Heart left ventricle (tissue), 16 donors: ENCODE results near the gene GCNT2. TPM values are rescaled to one million over a fixed set of nuclear protein-coding genes. Genes with fewer than 3 reads are reported as not detected.

Source experiments
- ATAC-seq, 4 donors: fragments of 200-7000 bp; cut with Tn5 transposase; one replicate each; pipeline ENCODE4 v1.9.1; 2020 to 2022; ENCODE audit warnings: moderate library complexity in 4 of 4, mild to moderate bottlenecking in 3 of 4, moderate number of reproducible peaks in 1 of 4
- DNase-seq, 5 donors: peaks; one replicate each; pipeline ENCODE4 v3.0.0-alpha.2; 2020
- H3K27ac ChIP-seq, 12 donors: fragments of 200-600 bp; sonication (generic) in 4 of 12; one replicate each; pipeline versions ENCODE4 v1.5.0 to v1.8.0; 2016 to 2022; ENCODE audit warnings: mild to moderate bottlenecking in 2 of 12
- H3K27me3 ChIP-seq, 9 donors: fragments of 200-600 bp; sonication (generic) in 2 of 9; one replicate each; pipeline versions ENCODE4 v1.5.1 to v1.8.0; 2016 to 2022; ENCODE audit warnings: mild to moderate bottlenecking in 3 of 9
- H3K36me3 ChIP-seq, 9 donors: fragments of 200-600 bp; sonication (generic) in 2 of 9; one replicate each; pipeline versions ENCODE4 v1.5.0 to v1.8.0; 2018 to 2022; ENCODE audit warnings: mild to moderate bottlenecking in 2 of 9
- H3K4me1 ChIP-seq, 12 donors: fragments of 200-600 bp; sonication (generic) in 4 of 12; one replicate each; pipeline versions ENCODE4 v1.5.0 to v1.8.0; 2016 to 2022; ENCODE audit warnings: mild to moderate bottlenecking in 3 of 12
- H3K4me3 ChIP-seq, 12 donors: fragments of 200-600 bp; sonication (generic) in 4 of 12; one replicate each; pipeline versions ENCODE4 v1.5.0 to v1.8.0; 2017 to 2022; ENCODE audit warnings: mild to moderate bottlenecking in 9 of 12, moderate library complexity in 4 of 12
- H3K9me3 ChIP-seq, 12 donors: fragments of 200-600 bp; sonication (generic) in 4 of 12; one replicate each; pipeline versions ENCODE4 v1.5.0 to v1.8.0; 2016 to 2022; ENCODE audit warnings: mild to moderate bottlenecking in 1 of 12
- POLR2A ChIP-seq, 2 donors: fragments of 450-650 bp; IDR thresholded peaks; one replicate each; pipeline ENCODE4 v1.6.1; 2017; ENCODE audit warnings: antibody characterized with exemption in 2 of 2, mild to moderate bottlenecking in 2 of 2, moderate library complexity in 2 of 2
- WGBS, 4 donors: extraction: QIAGEN DNeasy Blood & Tissue Kit in 2 of 4; methylation state at CpG; one replicate each; pipeline versions ENCODE4 v1.1.5 to v1.1.7; 2013 to 2018; 5-methylcytosine and 5-hydroxymethylcytosine counted together
- intact Hi-C, 10 donors: fragments of 100-400 bp; cut with DNase I; formaldehyde crosslinking; loops; one replicate each; pipeline versions ENCODE4 v1.11.1 to v1.14.2; 2022
- polyA plus RNA-seq, 2 donors: library from polyadenylated mRNA; stranded (reverse); fragments of 200-250 nt; gene quantifications; one replicate each; pipeline ENCODE4 v1.2.3, GENCODE V29; 2013
- total RNA-seq, 9 donors: library from RNA; depleted of rRNA in 2 of 9; stranded (reverse); fragments of >200 nt in 2 of 9; fragmentation: NEBNext Ultra II Directional in 3 of 9; extraction: Animal tissue kit (Norgen Biotek cat#: 25700) in 3 of 9; gene quantifications; one replicate each; pipeline versions ENCODE4 v1.1.0 to v1.2.4, GENCODE V29; 2016 to 2023
- TF ChIP-seq, protein P1 (sequence below), 12 donors: fragments of 200-600 bp; sonication (generic) in 4 of 12; IDR thresholded peaks; one replicate each; pipeline versions ENCODE4 v1.5.0 to v1.8.0; 2018 to 2022; ENCODE audit warnings: antibody characterized with exemption in 12 of 12, mild to moderate bottlenecking in 5 of 12
- donor health status: ischemic (EF 13 %, LVEDD 7.1; RV severe dilation, severe dysfunction).
- donor health status: healthy with polysubstance abuse.
- donor health status: DM: no; HTN: yes; CAD: no.
- donor health status: DM: no; HTN: no; CAD: no.
- donor health status: ischemic (EF 25% LVEDD 6.9; RV normal size, moderate dysfunction).
- donor health status: ischemic (EF 25% LVEDD 5.7; RV mildly dilated, moderate dysfunction).
- donor health status: healthy.
- donor health status: DM: yes; HTN: yes; CAD: no.
- donor health status: ischemic (EF 35%, LVEDD 5.7; RV mildly dilated, moderate dysfunction).
- donor health status: nonischemic (EF 11% LVEDD 7.7; RV severe dilation, severe dysfunction).
- donor health status: DM: yes; HTN: yes; CAD: no.
- donor health status: PGD.
- donor health status: ischemic (EF 29% LVEDD 5.4; RV normal size, mild dysfunction).
- donor health status: nonischemic (EF 23%, LVEDD 6.1; RV moderate dilation, normal function).

The GCNT2 gene
- total and polyA plus RNA-seq, 11 donors, result 15.1 to 68.8 (median 40.9) TPM

- peak overlapping the region in 10 of 12 donors; percentile 20 to 85 (median 68) for H3K27ac ChIP-seq
- intact Hi-C loops, result loop anchor here in 6 of 10 donors (5.0 to 10.0 kb wide), 3 partner anchors 62 to 72 kb away; partner anchors contain the start of gene GCNT2 (in 5 of the 6)
- H3K9me3 ChIP-seq, result no peaks in the 10 kb centered on the region
- TF ChIP-seq POLR2A (IDR thresholded peaks at IDR 0.05), result no peak
- TF ChIP-seq, protein P1, sequence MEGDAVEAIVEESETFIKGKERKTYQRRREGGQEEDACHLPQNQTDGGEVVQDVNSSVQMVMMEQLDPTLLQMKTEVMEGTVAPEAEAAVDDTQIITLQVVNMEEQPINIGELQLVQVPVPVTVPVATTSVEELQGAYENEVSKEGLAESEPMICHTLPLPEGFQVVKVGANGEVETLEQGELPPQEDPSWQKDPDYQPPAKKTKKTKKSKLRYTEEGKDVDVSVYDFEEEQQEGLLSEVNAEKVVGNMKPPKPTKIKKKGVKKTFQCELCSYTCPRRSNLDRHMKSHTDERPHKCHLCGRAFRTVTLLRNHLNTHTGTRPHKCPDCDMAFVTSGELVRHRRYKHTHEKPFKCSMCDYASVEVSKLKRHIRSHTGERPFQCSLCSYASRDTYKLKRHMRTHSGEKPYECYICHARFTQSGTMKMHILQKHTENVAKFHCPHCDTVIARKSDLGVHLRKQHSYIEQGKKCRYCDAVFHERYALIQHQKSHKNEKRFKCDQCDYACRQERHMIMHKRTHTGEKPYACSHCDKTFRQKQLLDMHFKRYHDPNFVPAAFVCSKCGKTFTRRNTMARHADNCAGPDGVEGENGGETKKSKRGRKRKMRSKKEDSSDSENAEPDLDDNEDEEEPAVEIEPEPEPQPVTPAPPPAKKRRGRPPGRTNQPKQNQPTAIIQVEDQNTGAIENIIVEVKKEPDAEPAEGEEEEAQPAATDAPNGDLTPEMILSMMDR (IDR thresholded peaks at IDR 0.05), result no peak
- 23 to 49% (median 30%) methylated on average over 5 of the region's 5 CpGs for WGBS, 4 donors
- H3K4me1 ChIP-seq, result peaks cover 0 to 40% (median 5%) of the 10 kb centered on the region in 12 donors
- no peaks in the 10 kb centered on the region for H3K27me3 ChIP-seq
- H3K4me3 ChIP-seq, result peak overlapping the region in 11 of 12 donors; percentile 10 to 61 (median 43)
- no peaks in the 10 kb centered on the region for H3K36me3 ChIP-seq
- ATAC-seq (peak in 3 of 4 donors; percentile 10 to 33 (median 28)), DNase-seq (no peak)
Measured at GRCh38 chr6:10586302-10586701, 65.2 kb downstream of the GCNT2 start.

DNA sequence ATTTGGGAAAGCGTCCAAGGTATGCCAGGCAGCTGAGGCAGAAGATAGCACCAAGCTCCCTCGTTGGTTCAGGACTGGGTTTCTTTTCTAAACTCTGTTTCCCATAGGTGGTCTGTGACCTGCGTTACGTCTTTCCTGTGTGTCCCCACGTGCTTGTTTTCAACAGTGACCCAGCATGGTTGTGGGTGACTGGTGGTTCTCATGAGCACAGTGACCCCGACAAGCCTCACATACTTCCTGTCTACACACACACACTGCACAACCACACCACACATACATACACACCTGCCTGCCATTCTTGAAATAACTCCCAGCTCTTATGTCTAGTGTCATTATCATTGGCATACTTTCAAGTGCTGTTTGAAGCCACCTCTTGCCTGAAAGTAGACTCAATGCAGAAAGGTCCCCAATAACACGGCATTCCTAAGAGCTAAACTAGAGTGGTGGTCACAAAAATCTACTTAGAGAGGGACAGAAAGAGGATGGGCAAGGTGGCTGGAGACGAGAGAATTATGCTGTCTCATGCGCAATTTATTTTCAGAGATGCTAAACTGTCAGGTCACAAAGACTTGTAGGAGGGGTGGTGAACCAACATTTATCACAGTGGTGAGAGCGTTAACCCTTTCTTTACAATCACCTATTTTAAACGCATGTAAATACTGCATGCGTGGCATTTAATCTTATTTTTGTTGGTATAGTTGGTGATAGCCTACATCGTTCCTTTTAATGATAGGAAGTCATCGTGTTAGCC is 66.7 kb downstream of the GCNT2 start:
- peaks cover 0 to 41% (median 5%) of the 10 kb centered on the region in 12 donors for H3K4me1 ChIP-seq
- intact Hi-C loops, result loop anchor here in 6 of 10 donors (2.0 to 10.0 kb wide), 4 partner anchors 31 to 73 kb away; partner anchors contain the start of gene GCNT2 (in 5 of the 6)
- H3K9me3 ChIP-seq, result no peaks in the 10 kb centered on the region
- H3K4me3 ChIP-seq, result peak overlapping the region; percentile 8 to 61 (median 40)
- 20 to 31% (median 24%) methylated on average over 14 of the region's 14 CpGs for WGBS, 4 donors
- H3K27me3 ChIP-seq, result no peaks in the 10 kb centered on the region
- ATAC-seq (peak; percentile 30 to 81 (median 54)), DNase-seq (peak in 3 of 5 donors; percentile 28 to 44 (median 38))
- TF ChIP-seq POLR2A (IDR thresholded peaks at IDR 0.05), result no peak
- TF ChIP-seq, protein P1 (IDR thresholded peaks at IDR 0.05), result no peak
- peak overlapping the region in 10 of 12 donors; percentile 13 to 85 (median 66) for H3K27ac ChIP-seq
- H3K36me3 ChIP-seq, result no peaks in the 10 kb centered on the region

- Histone ChIP-seq H3K36me3 (no peaks in the 10 kb centered on the region), H3K27ac (peak overlapping the region in 8 of 12 donors; percentile 39 to 85 (median 68)), H3K4me3 (peak overlapping the region in 9 of 12 donors; percentile 14 to 61 (median 53)), H3K4me1 (peaks cover 0 to 32% (median 2%) of the 10 kb centered on the region in 12 donors), H3K27me3 (no peaks in the 10 kb centered on the region), H3K9me3 (no peaks in the 10 kb centered on the region)
- ATAC-seq (no peak), DNase-seq (no peak)
- TF ChIP-seq POLR2A (IDR thresholded peaks at IDR 0.05), result no peak
- TF ChIP-seq, protein P1 (IDR thresholded peaks at IDR 0.05), result no peak
- intact Hi-C loops, result loop anchor here in 6 of 10 donors (2.0 to 10.0 kb wide), 4 partner anchors 32 to 74 kb away; partner anchors contain the start of gene GCNT2 (in 5 of the 6)
- WGBS, 4 donors, result 64 to 77% (median 71%) methylated on average over 7 of the region's 7 CpGs
Measured at GRCh38 chr6:10588562-10589428, 67.6 kb downstream of the GCNT2 start.
